Measurements from ENCODE around the gene GBF1.

GBF1 gene

DNA sequence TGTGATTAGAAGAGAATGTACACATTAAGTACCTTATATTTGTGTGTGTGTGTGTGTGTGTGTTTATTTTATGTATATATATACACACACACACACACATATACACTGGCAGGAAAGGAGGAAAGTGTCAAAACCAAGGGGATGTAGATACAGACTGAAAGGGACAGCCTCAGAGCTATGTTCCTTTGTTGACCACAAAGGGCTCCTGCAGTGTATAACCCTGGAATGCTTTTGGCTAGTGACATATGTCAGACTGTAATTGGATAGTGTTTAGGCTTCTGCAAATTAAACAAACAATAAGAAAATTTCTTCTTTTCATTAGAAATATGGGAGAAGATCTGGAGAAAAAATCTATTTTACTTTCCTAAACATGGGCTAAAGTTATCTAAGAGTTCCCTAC lies 15.9 kb downstream of the GBF1 start:
- peaks cover 28% of the 10 kb centered on the region; the same call in 1 of the 2 replicates for H3K79me2 ChIP-seq (ENCODE audit: insufficient read depth, low read depth)
- no peak overlapping the region for H3K4me2 ChIP-seq

DNA sequence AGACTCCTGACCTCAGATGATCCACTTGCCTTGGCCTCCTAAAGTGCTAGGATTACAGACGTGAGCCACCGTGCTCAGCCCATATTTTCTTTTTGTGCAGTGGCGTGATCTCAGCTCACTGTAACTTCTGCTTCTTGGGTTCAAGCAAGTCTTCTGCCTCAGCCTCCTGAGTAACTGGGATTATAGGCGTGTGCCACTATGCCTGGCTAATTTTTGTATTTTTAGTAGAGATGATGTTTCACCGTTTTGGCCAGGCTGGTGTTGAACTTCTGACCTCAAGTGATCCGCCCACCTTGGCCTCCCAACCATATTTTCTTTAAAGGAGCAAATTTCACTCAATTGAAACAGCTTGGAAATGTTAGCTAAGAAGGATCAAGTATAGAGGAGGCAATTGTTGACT lies 16.5 kb downstream of the GBF1 start:
- Histone ChIP-seq H4K20me1 (ENCODE audit: insufficient read depth) (0 out of 2 replicates have a peak, but pooled peaks cover 4% of the 10 kb centered on the region), H3K36me3 (ENCODE audit: insufficient read depth) (no peaks in the 10 kb centered on the region), H3K4me1 (ENCODE audit: low read depth, poor library complexity, severe bottlenecking) (peaks cover 6% of the 10 kb centered on the region), H2AFZ (ENCODE audit: low read depth) (no peak overlapping the region), H3K79me2 (ENCODE audit: insufficient read depth, low read depth) (peaks cover 30% of the 10 kb centered on the region; the same call in 1 of the 2 replicates), H3K27ac (no peak overlapping the region), H3K4me3 (IDR thresholded peaks at IDR 0.05; ENCODE audit: insufficient read depth, low read depth, low read length) (no peak overlapping the region), H3K4me2 (no peak overlapping the region), H3K27me3 (ENCODE audit: insufficient read depth, low read depth) (no peaks in the 10 kb centered on the region), H3K9ac (no peak overlapping the region)
- TF ChIP-seq, protein P1, sequence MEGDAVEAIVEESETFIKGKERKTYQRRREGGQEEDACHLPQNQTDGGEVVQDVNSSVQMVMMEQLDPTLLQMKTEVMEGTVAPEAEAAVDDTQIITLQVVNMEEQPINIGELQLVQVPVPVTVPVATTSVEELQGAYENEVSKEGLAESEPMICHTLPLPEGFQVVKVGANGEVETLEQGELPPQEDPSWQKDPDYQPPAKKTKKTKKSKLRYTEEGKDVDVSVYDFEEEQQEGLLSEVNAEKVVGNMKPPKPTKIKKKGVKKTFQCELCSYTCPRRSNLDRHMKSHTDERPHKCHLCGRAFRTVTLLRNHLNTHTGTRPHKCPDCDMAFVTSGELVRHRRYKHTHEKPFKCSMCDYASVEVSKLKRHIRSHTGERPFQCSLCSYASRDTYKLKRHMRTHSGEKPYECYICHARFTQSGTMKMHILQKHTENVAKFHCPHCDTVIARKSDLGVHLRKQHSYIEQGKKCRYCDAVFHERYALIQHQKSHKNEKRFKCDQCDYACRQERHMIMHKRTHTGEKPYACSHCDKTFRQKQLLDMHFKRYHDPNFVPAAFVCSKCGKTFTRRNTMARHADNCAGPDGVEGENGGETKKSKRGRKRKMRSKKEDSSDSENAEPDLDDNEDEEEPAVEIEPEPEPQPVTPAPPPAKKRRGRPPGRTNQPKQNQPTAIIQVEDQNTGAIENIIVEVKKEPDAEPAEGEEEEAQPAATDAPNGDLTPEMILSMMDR (conservative IDR thresholded peaks at IDR 0.05; ENCODE audit: low read depth, low read length) = no peak

More for the DNA sequence above, 15.9 kb downstream of the GBF1 start:
- no peak overlapping the region for H3K4me3 ChIP-seq (IDR thresholded peaks at IDR 0.05; ENCODE audit: insufficient read depth, low read depth, low read length)
- H2AFZ ChIP-seq (ENCODE audit: low read depth) = no peak overlapping the region
- H3K9ac ChIP-seq = no peak overlapping the region
- no peaks in the 10 kb centered on the region for H3K27me3 ChIP-seq (ENCODE audit: insufficient read depth, low read depth)
- no peaks in the 10 kb centered on the region for H3K36me3 ChIP-seq (ENCODE audit: insufficient read depth)
- H3K4me1 ChIP-seq (ENCODE audit: low read depth, poor library complexity, severe bottlenecking) = no peaks in the 10 kb centered on the region
- 0 out of 2 replicates have a peak, but pooled peaks cover 4% of the 10 kb centered on the region for H4K20me1 ChIP-seq (ENCODE audit: insufficient read depth)
- H3K27ac ChIP-seq = no peak overlapping the region
- TF ChIP-seq, protein P1 (conservative IDR thresholded peaks at IDR 0.05; ENCODE audit: low read depth, low read length) = no peak

DNA sequence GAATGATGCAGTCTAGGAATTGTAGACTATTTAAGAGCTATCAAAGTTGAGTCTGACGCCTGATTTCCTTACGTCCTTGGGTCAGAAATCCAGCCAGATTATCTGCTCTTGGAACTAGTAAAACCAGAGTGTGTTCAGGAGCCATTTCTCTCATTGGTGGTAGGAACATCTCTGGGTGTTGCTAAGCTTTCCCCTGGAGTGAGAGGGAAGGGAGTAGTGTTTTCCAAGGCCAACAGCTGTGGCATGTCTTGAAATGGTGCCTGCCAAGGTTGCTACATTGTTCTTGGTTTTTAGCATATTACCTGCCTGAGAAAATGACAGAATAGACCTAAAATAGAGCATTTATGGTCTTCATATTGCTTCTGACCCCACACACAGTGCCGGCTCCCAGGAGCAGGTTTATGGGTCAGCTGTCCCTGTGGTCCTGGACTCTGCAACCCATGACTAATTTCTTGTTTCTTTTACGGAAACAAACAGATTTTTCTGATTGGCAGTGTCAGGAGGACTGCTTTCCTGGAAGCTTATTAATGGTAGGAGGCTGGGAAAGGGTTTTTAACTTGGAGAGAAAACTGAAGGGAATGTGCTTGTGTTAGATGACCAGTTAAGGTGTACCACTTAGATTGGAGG lies 17.5 kb downstream of the GBF1 start:
- Histone ChIP-seq H4K20me1 (ENCODE audit: insufficient read depth) (0 out of 2 replicates have a peak, but pooled peaks cover 4% of the 10 kb centered on the region), H3K36me3 (ENCODE audit: insufficient read depth) (no peaks in the 10 kb centered on the region), H3K4me2 (no peak overlapping the region), H3K27ac (no peak overlapping the region), H3K4me1 (ENCODE audit: low read depth, poor library complexity, severe bottlenecking) (peaks cover 16% of the 10 kb centered on the region), H3K79me2 (ENCODE audit: insufficient read depth, low read depth) (peaks cover 24% of the 10 kb centered on the region; the same call in 1 of the 2 replicates), H3K9ac (no peak overlapping the region), H3K27me3 (ENCODE audit: insufficient read depth, low read depth) (no peaks in the 10 kb centered on the region), H3K4me3 (IDR thresholded peaks at IDR 0.05; ENCODE audit: insufficient read depth, low read depth, low read length) (no peak overlapping the region), H2AFZ (ENCODE audit: low read depth) (no peak overlapping the region)
- TF ChIP-seq, protein P1 (conservative IDR thresholded peaks at IDR 0.05; ENCODE audit: low read depth, low read length) = no peak

DNA sequence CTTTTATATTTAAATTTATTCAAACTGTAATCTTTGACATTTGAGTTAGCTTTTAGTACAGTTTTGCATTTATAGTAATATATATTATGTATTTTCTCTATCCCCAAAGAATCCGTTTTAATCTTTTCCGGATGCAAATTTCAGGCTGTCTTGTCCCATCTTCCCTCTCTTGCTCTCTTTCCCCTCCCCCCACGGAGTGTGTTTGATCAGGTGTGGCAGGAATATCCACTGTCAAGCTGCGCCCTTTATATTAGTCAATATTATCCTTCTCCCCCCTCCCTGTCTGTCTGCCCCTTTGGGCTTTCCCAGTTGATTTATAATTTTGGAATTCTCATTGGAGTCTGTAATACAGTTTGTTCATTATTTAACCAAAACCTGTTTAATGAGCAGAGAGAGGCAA lies 19.0 kb downstream of the GBF1 start:
- TF ChIP-seq, protein P1 (conservative IDR thresholded peaks at IDR 0.05; ENCODE audit: low read depth, low read length) = no peak
- Histone ChIP-seq H3K36me3 (ENCODE audit: insufficient read depth) (no peaks in the 10 kb centered on the region), H3K79me2 (ENCODE audit: insufficient read depth, low read depth) (peaks cover 20% of the 10 kb centered on the region; the same call in 1 of the 2 replicates)

More for the DNA sequence above, 19.0 kb downstream of the GBF1 start:
- no peak overlapping the region for H3K4me2 ChIP-seq
- H3K9ac ChIP-seq = no peak overlapping the region
- no peak overlapping the region for H3K27ac ChIP-seq
- peaks cover 30% of the 10 kb centered on the region for H3K4me1 ChIP-seq (ENCODE audit: low read depth, poor library complexity, severe bottlenecking)
- H4K20me1 ChIP-seq (ENCODE audit: insufficient read depth) = peaks cover 9% of the 10 kb centered on the region; the same call in 1 of the 2 replicates
- H2AFZ ChIP-seq (ENCODE audit: low read depth) = no peak overlapping the region
- H3K27me3 ChIP-seq (ENCODE audit: insufficient read depth, low read depth) = no peaks in the 10 kb centered on the region
- H3K4me3 ChIP-seq (IDR thresholded peaks at IDR 0.05; ENCODE audit: insufficient read depth, low read depth, low read length) = no peak overlapping the region

All from KMS-11 (cell line).